Stimulated activated CD8-positive, alpha-beta memory T cell treated with anti-CD3 and anti-CD28 coated beads, Interleukin-4, amount 100 ng/mL, for 48 hours (primary cell): ENCODE data around the gene ZSWIM4.
"Not testable (repeated sequence)": the region's sequence is repeated elsewhere in the genome, so short reads cannot be mapped to it uniquely, and the experiment has no call there.

ENCODE experiments used
- DNase-seq: peaks from one replicate; pipeline ENCODE4 v3.0.0-alpha.2; 2020

The ZSWIM4 gene

DNA sequence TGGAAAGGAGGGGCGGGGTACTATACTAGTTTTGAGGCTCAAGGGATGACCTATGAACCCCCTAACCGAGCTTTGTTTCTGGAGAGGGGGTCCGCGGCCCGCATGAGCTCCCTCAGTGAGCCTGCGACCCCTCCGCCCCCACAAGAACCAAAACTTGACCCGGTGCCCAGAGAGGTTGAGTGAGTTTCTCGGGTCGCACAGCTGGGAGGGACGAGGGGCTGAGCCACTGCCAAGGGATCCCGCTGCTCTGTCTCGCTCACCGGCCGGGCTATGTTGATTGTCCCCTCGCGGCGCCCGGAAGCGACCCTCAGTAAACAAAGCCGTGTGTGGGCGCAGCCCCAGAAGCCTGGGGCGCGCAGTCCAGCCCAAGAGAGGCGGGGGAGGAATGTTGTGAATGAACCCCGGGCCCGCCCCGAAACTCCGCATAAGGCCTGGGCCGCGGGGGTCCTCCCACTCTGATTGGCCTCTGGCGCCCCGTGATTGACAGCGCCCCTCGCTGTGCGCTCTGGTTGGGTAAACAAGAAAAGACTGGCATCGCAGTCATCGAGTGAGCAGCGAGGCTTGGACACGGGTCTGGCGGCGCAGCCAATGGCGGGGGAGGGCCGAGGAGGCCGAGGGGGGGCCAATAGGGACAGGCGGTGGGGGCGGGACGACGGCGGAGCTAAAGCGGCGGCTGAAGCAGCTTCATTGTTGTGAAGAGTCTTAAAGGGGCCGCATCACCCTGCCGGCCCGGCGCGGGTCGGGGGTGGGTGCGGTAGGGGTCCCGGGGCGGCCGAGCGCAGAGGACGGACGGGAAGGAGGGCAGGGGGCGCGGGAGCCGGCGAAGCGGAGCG is at the start of gene ZSWIM4:
Gene ZSWIM4 (plus strand): TSS at position 687 of the 833 bp plus-strand sequence. CDS start 206 bp downstream, outside the sequence.
- DNase-seq, result peak; percentile 96

GRCh38 chr19:13747098-13747453 is 48.2 kb upstream of the ZSWIM4 start:
- DNase-seq, result no peak

- DNase-seq, result peak; percentile 43
Observed at GRCh38 chr19:13748169-13748828, 46.9 kb upstream of the ZSWIM4 start.

GRCh38 chr19:13751436-13751835 is 43.8 kb upstream of the ZSWIM4 start:
- no peak for DNase-seq

GRCh38 chr19:13753622-13754021 is 41.6 kb upstream of the ZSWIM4 start:
- DNase-seq, result not testable (repeated sequence)

DNA sequence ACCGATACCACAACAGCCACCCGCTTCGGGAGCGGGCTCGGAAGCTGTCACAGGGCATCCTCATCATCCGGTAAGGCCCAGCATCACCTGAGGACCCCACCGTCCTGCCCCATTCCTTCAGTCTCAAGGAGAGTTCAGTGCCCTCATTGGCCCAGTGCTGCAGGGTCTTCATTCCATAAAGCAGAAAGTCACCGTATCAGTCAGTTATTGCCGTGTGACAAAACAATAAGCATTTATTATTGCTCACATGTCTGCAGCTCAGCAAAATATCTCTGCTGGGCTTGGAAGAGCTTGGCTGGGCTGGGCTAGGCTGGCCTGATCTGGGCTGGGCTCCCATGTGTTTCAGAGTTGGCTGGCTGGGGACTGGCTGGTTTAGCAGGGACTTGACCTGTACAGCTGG is 39.0 kb upstream of the ZSWIM4 start:
- no peak for DNase-seq

- no peak for DNase-seq
Observed at GRCh38 chr19:13757805-13758772, 37.2 kb upstream of the ZSWIM4 start.

DNA sequence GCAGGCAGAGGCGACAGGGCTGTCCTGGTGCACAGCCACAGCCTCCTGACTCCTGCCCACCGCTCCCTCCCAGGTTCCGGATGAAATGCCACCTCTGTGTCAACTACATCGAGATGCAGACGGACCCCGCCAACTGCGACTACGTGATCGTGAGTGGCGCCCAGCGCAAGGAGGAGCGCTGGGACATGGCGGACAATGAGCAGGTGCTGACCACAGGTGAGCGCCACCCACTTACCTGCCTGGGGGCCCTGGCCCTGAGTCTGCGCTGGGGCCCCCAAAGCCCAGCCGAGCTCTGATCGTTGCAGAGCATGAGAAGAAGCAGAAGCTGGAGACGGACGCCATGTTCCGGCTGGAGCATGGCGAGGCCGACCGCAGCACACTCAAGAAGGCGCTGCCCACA is 36.4 kb upstream of the ZSWIM4 start:
- DNase-seq, result no peak

- DNase-seq, result no peak
Observed at GRCh38 chr19:13761423-13761822, 33.8 kb upstream of the ZSWIM4 start.

- DNase-seq, result no peak
Observed at GRCh38 chr19:13762635-13763235, 32.5 kb upstream of the ZSWIM4 start.

DNA sequence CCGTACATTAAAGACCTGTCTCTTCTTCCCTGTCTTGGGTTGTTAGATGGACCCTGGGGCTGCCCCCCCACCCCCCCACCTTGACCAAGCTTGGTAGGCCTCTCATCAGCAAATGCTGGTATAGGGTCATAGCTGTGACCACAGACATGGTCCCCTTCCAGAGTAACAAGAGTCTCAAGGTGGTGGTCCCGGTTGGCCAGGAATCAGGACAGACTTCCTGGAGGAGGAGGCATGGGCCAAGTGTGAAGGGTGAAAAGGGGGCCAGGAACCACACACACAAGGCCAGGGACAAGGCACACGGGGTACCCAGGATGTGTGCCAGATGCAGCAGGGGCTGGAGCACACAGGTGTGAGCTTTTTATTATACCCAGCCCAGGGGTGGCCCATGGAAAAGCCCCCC is 32.0 kb upstream of the ZSWIM4 start:
- DNase-seq, result no peak

GRCh38 chr19:13764101-13764807 is 31.0 kb upstream of the ZSWIM4 start, which contains the start of gene MRI1:
TSS of gene MRI1 (plus strand) at chr19:13764522. CDS start at chr19:13764589, 67 bp downstream.
- peak; percentile 83 for DNase-seq

GRCh38 chr19:13764821-13765394 is 30.3 kb upstream of the ZSWIM4 start:
- peak; percentile 59 for DNase-seq

DNA sequence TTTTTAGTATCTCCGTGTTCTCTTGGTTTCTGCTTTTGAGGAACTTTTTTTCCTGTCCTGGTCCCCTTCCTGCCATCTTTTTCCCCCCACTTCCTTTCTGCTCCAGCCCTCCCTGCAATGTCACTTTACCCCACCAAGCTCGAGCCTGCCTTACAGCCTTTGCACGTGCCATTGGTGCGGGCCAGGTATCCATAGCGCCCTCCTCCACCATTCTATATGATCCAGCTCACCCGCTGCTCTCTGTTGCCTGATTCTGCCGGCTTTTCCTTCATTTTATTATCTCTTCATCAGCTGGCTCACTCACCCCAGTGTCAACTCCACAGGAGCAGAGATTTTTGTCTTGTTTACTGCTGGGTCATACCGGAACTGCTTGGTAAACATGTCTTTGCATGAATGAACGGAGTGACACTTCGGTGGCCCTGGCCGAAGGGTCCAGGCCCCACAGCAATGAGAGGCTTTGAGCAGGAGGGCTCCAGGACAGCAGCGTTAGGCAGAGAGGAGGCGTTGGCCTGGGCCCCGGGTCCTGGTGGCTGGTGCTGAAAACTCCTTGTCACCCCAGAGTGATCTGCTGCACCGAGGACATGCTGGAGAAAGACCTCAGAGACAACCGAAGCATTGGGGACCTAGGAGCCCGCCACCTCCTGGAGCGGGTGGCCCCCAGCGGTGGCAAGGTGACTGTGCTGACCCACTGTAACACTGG is 29.7 kb upstream of the ZSWIM4 start:
- DNase-seq, result no peak

DNA sequence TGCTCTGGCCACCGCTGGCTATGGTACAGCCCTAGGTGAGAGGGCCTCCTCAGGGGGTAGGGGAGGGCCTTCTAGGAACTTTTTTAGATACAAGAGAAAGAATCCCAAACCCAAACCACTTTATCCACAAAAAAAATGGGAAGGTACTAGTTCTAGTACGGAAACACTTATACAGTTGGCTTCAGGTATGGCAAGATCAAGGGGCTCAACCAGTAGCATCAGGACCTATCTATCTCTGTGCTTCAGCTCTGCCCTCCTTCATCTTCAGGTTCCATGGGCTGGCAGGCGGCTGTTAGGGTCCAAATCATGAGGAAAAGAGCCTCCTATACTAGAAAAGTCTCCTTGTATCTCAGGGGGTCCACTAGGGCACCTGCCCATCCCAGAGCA is 29.2 kb upstream of the ZSWIM4 start:
- no peak for DNase-seq

DNA sequence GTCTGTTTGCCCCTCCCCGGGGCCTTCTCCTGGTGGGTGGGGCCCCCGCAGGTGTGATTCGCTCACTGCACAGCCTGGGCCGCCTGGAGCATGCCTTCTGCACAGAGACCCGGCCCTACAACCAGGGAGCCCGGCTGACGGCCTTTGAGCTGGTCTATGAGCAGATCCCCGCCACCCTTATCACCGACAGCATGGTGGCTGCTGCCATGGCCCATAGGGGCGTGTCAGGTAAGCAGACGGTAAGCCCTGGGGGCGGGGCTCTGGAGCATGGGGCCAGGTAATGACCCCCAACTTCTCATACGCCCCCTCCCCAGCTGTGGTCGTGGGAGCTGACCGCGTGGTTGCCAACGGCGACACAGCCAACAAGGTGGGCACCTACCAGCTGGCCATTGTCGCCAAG is 26.7 kb upstream of the ZSWIM4 start:
- no peak for DNase-seq

- DNase-seq, result no peak
Observed at GRCh38 chr19:13770013-13770635, 25.1 kb upstream of the ZSWIM4 start.

GRCh38 chr19:13774217-13775191 is 20.7 kb upstream of the ZSWIM4 start, which contains the start of gene C19orf53:
TSS of gene C19orf53 (plus strand) at chr19:13774456. CDS start at chr19:13774478, 22 bp downstream.
- peak; percentile 90 for DNase-seq

- DNase-seq, result no peak
Observed at GRCh38 chr19:13778398-13778797, 16.8 kb upstream of the ZSWIM4 start.
